K562 treated with DMSO at 1 percent for 4 hours (cell line): ENCODE data around the gene CDC40. TPM values are rescaled to one million over a fixed set of nuclear protein-coding genes. Genes with fewer than 3 reads are reported as not detected.

Experiments used
- total RNA-seq: library from RNA; unstranded; fragments of 300-600 nt; gene quantifications from 2 replicates; pipeline ENCODE4 v1.2.3, GENCODE V29; 2022; ENCODE audit not compliant: insufficient read depth

CDC40 gene
- total RNA-seq, result 8.6 and 11.0 TPM in 2 replicates

GRCh38 chr6:110180228-110181008 is at the start of gene CDC40:
TSS of gene CDC40 (plus strand) at chr6:110180427. CDS start at chr6:110180445, 18 bp downstream.

GRCh38 chr6:110179406-110180227 is 610 bp upstream of the CDC40 start, which contains the start of gene WASF1:
TSS of gene WASF1 (minus strand) at chr6:110179670. CDS start at chr6:110127601, 52,069 bp downstream.

Other genes starting within 250 kb of the CDC40 start
- not detected in 2 replicates for gene GPR6, start 202.1 kb upstream of the CDC40 start, total RNA-seq
- gene WASF1, start 757 bp upstream of the CDC40 start, total RNA-seq, result 7.2 and 16.5 TPM in 2 replicates
- not detected in 2 replicates for gene METTL24, start 177.9 kb downstream of the CDC40 start, total RNA-seq
- gene DDO, start 235.1 kb downstream of the CDC40 start, total RNA-seq, result 1.2 TPM in 1 of 2 replicates, not detected in the other